ENCODE data around the gene DNMBP. TPM values are rescaled to one million over a fixed set of nuclear protein-coding genes. Genes with fewer than 3 reads are reported as not detected.

The DNMBP gene
- total and polyA plus RNA-seq, 2 of the 8 experiments (the other 6 are each of a cell fraction or from before 2014, with no cell fraction given): 19.1 to 26.4 TPM

DNA sequence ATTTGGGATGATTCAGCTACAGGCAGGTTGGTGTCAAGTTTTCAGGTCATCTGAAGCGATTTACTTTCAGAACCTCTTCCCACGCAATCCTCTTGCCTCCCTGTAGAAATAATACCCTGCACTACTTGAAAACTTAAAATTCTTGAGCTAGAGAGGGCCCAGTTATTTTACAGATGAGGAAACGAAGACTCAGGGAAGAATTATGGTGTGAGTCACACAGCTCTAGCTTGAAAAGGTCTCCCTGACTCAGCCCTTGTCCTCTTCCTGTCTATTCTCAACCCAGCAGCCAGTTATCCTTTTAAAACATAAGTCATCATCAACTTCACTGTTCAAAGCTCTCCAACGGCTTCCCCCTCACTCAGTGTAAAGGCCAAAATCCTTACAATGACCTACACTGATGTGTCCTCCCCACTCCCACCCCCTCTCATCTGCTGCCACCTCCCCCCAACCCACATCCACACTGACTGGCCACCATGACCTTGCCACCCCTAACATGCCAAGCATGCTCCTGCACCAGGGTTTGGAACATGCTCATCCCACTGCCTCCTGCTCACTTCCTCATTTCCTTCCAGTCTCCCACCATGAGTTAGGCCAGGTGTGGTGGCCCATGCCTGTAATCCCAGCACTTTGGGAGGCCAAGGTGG lies 3.4 kb downstream of the DNMBP start (continued):
- TF ChIP-seq SIN3A (conservative IDR thresholded peaks at IDR 0.05 in 1 of 2, IDR thresholded peaks at IDR 0.05 in 1 of 2; ENCODE audit: low read depth in 1 of 2, low read length in 2 of 2): no peak
- TF ChIP-seq EP300 (IDR thresholded peaks at IDR 0.05; ENCODE audit: borderline replicate concordance in 1 of 2, low read depth in 2 of 2, low read length in 2 of 2): no peak
- TF ChIP-seq SAP30 (IDR thresholded peaks at IDR 0.05; ENCODE audit: insufficient read depth, insufficient replicate concordance, low read length): no peak
- TF ChIP-seq FOSL1 (IDR thresholded peaks at IDR 0.05; ENCODE audit: insufficient read depth, low read depth, low read length): no peak
- no peak for TF ChIP-seq KDM5A (IDR thresholded peaks at IDR 0.05; ENCODE audit: low read length)
- no peak for TF ChIP-seq TEAD4 (IDR thresholded peaks at IDR 0.05; ENCODE audit: low read depth, low read length)
- TF ChIP-seq EGR1 (IDR thresholded peaks at IDR 0.05; ENCODE audit: borderline replicate concordance, low read depth, low read length): no peak
- TF ChIP-seq BRCA1 (IDR thresholded peaks at IDR 0.05; ENCODE audit: low read depth, low read length): no peak

All from H1 (cell line).